Stimulated activated CD4-positive, alpha-beta T cell treated with anti-CD3 and anti-CD28 coated beads, Interleukin-4, amount 100 ng/mL, for 4 hours (primary cell): ENCODE results near the gene RGS16.

Experiments used
- DNase-seq, 2 experiments: peaks; one replicate each; pipeline ENCODE4 v3.0.0-alpha.2; 2020

RGS16 gene

DNA sequence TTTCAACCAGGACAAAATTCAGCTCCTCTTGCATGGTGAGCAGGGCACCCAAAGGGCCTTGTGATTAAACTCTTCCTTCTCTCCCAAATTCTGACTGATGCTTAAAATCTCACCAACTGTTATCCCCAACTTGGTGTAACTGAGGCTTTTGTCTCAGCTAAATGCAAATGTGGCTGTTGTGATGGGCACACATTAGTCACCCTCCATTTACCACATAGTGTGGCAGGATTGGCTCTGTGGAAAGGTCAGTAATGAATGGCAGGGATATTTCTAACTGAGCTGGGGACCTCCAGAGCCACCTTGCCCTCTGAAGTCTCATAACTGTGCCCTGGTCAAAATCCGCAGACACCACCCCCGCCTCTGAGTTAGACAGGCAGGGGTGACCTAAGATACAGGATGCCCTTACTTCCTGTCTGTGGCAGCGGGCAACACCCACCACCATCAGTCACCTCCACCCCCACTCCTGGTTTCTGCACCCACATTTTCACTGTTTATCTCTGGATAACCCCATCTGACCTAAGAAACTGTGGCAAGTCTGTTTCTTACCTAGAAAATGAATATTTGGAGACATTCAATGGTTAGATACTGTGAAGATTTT lies 25.4 kb upstream of the RGS16 start:
- DNase-seq, result peak; percentile 27 to 64

DNA sequence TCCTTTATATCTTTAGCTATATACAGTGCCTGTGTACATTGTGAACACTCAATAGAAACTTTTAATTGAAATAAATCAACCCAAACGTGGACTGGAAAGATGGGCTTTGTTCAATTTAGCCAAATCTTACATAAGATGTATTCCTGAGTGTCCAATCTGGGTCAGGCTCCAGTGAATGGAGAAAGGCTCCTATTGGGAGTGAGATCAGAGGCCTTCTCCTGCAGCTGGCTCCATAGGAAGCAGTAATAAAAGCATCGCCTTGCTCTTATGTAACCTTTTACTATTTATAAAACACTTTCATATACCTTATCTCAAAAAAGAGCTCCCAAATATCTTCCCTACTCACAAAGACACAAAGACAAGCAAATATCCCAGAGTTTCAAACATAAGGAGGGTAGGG lies 24.9 kb upstream of the RGS16 start:
- DNase-seq, result no peak

DNA sequence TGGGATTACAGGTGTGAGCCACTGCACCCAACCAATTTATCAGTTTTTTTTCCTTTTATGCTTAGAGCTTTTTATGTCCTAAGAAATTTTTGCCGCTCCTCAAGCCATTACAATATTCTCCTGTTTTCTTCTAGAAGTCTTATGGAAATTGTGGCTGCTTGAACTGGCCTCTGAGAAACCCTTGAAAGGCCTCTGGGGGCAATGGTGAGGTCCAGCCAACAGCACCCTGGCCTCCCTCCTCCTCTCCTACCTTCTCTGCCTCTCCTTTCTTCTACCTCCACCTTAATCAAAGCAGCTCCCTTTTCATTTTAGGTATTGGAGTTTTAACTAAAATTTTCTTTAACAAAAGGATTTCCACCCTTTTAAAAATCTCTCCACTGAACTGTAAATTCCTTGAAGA lies 24.5 kb upstream of the RGS16 start:
- DNase-seq, result no peak

DNA sequence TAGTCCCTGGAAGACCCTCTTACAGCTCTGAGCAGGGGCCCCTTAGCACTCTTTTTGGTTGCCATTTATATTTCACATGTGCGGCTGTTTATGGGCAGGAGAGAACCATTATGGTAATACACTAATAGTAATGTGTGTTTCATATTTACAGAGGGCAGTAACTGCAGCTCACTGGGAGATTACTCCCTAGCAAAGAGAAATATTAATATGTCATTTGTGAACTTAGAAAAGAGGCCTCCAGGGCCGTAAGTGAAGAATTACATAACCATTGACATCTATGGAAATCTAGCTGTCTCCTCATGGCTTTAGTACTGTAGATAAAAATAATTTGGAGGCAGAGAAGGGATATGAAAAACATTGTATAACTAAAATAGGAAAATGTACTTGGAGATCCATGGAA lies 23.4 kb upstream of the RGS16 start:
- no peak for DNase-seq

DNA sequence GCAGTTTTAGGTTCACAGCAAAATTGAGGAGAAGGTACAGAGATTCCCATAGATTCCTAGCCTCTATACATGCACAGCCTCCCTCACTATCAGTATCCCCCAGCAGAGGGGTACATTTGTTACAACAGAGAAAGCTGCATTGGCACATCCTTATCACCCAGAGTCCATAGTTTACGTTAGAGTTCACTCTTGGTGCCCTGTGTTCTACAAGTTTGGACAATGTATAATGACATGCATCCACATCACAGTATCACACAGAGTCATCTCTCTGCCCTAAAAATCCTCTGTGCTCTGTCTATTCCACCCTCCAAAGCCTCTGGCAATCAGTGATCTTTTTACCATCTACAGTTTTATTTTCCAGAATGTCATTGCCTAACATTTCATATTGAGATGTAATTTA lies 22.3 kb upstream of the RGS16 start:
- DNase-seq, result no peak

DNA sequence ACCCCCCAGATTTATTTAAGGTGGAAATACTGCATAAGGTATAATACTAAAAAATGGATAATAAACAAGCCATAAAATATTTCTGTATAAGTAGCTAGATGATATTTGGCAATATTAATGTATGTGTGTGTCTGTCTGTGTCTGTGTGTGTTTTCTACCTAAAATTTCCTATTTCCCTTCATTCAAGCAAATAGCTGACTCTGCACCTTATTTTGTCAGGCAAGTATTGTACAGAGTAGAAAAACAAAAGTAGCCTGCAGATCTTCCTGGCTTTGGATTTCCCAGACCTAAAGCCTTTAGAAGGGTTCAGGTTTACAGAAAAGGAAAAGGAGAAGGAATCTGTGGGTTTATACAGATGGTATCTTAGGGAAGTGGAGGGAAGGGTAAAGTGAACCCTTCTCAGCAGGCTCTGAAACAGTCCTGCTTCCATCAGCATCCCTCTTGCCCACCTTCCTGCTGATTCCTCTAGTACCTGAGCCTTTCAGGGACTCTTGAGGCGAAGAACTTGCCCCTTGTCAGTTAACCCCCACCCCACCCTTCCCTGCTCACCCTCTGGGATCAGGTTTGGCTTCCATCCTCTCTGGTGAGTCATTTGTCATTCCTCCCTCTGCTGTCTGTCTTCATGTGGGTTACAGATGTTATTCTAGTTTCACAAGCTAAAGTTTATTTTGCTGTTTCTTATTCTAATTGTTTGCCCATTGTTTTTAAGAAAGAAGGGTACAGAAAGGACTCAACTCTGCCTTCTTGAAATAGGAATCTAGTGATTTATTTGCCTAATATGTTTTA lies 21.7 kb upstream of the RGS16 start:
- no peak for DNase-seq

DNA sequence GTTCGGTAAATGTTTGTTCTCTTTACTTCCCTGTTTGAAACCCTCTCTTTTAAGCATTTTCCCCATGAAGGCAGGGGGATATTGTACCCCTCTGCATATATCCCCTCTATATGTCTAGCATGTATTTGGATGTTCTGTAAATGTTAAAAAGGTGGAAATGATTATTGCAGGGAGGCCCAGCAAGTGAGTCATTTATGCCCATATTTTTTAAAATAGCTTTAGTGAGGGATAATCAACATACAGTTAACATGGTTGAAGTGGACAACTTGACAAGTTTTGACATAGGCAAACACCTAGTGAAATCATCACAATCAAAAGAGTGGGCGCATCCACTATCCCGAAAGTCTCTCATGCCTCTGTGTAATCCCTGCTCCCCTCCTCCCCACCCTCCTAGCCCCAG lies 20.8 kb upstream of the RGS16 start:
- DNase-seq, result no peak

DNA sequence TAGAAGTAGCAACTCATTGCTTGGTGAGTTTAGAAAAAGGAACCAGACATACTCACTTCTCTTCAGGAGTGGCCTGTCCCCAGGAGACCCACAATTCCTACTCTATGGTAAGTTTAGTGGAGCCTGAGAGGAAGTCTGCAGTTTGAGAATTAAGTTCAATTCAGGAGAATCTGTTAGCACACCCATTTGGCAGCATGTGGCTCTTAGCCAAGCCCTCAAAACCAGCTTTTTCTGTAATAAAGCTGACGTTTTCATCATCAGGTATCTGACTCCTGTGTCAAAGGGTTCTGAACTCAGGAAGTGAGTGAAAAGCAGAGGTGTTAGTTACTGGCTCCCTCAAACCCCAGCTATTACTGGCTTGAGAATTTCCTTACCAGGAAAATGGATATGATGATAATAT lies 20.4 kb upstream of the RGS16 start:
- DNase-seq, result no peak

DNA sequence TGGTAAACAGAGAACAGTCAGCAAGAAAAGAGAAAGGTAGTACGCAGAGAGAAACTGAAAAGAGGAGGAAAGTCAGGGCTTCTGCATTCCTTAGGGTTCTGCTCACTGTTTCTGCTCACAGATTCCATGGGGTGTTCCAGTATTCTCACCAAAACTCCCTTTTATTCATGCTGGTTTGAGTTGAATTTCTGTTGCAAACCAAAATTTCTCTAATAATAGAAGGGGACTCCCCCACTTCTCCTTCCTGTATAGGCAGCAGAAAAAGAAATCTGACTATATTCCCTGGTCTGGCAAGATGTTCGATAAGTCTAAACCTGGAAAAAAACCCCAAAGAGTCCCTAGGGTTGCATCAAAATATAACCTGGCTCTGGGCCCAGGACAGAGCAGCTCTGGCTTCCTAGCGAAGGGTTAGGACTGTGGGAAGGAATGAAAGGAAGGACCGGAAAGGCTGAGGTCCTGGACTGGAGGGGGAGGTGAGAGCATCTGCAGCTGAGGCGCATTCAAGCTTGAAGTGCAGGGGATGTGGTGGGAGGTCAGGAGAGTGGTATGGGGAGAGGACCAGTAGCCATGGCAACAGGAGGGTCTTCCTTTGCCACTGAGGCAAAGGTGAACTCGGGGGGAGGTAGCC lies 18.8 kb upstream of the RGS16 start:
- DNase-seq, result no peak

DNA sequence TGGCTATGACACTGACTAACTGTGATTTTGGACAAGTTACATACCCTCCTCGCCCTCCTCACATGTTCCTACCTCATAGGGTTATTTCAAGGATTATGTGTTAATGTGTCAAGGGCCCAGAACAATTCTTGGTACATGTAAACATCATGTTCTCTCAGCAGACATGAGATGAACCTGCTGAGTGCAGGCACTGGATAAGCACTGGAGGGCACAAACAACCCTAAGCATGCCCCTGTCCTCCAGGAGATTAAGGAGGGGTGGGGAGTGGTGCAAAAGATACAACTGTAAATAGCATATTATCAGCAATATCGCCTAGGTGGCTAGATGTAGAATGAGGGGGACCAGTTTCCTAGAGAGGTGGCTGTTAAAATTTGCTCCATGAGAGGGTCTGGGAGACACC lies 17.7 kb upstream of the RGS16 start:
- no peak for DNase-seq

DNA sequence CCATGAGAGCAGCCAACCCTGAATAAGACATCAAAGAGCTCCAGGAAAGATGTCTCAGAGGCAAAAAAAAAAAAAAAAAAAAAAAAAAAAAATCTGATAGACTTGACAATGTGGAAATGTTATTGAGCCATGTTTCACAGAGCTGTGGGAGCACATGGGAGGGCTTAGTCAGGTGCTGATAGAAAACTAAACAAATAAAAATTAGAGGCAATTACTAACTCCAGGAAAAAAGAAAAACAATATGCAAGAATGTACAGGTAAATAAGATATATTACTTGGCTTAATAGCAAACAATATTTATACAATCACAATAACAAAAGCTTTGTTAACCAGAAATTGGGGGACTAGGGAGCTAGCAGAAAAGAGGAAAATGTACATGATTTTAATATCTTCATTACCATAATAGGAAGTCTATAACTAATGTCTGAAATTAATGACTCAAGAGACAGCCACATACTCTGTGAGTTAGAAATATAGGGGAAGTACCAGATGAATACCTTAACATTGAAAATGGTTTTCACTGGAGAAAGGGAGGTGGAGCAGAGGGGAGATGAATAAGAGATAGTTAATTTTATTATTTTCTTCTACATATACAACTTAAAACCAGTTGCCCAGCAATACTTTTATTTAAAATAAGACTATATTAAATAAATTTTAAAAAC lies 16.9 kb upstream of the RGS16 start:
- DNase-seq, result no peak

DNA sequence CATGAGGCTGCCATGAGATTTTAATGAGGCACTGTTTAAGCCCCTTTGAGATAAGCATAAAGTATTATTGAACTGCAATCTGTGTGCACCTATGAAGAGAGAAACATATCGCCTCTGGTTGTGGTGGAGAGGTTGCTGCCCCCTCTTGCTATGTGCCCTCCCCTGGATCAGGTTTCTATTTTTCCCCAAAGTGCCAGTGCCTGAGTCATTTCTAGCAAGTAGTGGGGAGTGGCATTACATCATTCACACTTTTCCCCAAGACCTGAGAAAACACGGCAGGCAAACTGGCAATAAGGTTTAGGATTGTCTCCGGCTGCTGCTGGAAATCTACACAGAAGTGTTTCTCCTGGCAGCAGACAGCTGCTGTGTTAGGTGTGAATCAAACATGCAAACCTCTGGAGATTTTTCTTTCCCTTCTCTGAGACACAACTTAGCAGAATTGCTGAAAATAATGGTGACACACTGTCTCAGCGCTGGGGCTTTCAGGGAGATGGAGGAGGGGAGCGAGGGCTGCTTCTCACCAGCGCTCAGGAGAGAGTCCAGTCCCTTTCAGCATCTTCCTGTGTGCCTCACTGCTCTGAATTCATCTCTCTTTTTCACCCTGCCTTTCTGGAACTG lies 13.7 kb upstream of the RGS16 start:
- no peak for DNase-seq

DNA sequence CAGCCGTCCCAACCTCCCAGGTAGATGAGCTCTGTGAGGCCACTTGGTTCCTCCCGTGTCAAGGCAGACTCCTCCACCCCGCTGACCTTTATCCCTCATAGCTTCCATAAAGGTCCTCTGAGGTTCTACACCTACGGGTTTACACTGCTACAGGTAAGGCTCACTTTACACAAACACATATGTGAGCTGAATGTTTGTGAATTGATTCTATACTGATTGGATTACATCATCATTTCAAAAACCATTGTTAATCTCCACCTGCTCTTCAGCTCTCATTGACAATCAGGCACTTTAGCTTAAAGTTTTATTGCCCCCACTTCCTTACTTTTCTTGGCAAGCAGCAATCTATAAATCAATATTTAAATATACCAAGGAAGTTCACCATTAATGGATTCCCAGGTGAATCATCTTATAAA lies 12.8 kb upstream of the RGS16 start:
- no peak for DNase-seq

DNA sequence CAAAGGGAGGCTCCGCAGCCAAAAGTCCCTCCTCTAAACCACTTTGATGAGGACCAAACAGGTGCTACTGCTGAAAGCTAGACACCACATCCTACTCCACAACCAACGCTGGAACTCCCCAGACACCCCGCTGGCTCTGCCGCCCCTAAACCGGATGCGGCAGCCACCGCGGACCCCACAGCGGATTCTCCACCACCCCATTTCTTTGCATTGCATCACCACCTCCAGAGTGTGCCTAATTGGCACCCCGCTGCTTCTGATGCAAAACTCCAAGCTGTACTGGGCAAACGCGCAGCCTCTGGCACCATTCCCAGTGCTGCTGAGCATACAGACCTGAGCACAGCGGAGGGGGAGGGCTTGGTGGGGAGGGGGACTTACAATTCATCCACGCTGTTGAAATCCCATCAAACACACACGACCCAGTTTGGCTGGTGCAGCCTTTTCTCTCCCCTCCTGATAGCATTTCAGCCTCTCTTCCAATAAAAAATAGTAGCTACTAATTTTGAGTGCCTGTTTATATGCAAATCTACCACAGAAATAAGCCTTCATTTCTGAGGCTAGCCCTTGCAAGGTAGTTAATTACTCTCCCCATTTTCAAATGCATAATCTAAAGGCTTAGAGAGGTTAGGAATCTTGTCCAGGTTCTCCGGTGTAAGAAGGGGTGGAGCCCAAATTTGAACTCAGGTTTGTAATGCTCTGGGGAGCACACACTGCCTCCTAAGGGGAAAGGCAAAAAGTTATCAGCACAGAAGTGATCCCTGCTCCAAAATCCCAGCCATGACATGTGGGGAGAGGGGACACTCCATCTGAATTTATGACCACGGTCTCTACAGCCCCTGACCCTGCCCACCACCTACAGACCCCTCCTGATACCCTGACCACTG lies 12.2 kb upstream of the RGS16 start:
- DNase-seq, result peak; percentile 54 to 78

DNA sequence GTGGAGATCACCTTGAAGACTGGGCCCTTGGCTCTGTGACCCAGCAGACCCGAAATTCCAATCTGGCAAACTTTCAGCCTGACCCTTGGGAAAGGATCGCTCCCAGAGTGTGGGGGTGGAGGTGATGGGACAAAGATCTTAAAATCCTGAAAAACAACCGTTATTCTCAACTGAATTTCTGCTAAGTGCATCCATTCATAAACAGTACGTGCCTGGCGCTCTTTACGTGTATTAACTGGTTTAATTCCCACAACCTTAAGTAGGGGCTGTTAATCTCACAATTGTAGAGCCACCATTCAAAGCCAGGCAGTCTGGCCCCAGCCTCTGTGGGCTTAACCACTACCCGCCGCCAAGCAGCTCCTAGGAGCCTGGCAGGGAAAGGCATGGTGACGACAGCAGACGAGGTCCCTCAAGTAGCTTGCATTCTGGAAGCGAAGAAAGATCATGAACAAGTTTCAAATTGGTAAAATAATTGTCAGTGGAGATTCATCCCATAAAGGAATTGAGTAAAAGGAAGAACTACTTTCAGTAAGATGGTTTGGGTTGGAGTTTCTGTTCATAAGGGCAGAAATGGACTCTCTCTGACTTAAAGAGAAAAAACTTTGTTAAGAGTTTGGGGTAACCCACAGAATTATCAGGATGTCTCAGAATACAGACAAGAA lies 11.4 kb upstream of the RGS16 start:
- no peak for DNase-seq

DNA sequence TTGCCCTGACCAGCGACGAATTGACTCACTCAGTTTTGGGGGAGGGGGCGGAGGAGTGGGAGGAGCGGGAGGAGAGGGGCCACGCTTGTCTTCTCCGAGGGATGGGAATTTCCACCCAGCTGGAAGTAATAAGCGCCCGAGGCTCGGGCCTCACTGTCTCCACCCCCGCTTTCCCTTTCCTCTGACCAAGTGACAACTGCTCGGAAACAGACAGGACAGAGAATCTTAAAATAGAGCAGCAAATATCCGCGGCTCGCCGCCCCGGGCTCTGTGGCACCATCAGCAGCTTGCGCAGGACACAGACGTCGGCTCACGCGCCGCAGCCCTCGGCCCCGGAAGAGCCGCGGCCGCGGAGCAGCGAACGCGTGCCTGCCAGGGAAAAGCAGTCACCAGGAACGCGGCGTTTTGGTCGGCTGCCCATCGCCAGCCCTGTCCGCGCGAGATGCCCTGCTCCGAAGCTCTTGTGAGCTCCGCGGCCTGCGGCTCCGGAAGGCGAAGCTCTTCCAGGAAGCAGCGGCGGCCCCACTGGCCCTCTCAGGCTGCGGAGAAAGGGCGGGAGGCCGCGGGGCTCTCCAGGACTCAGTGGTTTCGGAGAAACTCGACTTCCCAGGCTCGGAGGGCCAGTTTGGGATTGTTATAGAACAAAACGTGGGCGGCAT lies 10.7 kb upstream of the RGS16 start:
- peak; percentile 56 to 61 for DNase-seq

DNA sequence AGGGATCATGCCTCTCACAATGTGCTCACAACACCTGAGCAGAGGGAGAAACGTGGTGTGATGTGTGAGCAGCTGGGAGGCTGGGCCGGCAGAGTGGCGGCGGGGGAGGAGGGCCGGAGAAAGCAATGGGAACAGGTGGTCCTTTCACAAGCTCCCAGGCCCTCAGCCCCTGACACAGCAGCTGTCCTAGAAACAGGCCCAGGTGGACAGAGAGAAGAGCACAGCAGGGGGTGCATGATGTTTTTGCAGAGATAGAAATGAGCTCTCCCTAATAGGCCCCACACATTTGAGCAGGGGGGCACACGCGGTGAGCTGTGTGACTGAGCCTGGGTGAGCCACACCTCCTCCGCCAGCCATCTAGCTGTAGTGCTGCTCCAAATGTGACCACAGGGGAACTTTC lies 7.6 kb upstream of the RGS16 start:
- DNase-seq, result no peak

DNA sequence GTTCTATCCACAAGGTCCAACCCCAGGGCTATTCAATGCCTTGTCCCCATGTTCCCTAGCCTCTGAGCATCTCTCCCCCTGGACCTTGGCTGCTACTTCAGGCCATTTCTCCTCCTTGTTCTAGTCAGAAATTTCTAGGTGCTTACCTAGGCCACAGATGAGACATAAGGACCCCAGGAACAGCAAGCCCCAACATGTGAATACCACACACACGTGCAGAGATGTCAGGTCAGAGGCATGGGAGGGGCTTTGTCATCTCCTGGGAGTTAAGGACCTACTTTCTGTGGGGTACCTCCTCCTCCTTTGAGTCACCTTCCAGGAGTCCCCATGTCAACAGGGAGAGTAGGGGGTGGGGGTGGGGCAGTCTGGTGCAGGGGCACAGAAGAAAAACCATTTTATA lies 7.1 kb upstream of the RGS16 start:
- no peak for DNase-seq

DNA sequence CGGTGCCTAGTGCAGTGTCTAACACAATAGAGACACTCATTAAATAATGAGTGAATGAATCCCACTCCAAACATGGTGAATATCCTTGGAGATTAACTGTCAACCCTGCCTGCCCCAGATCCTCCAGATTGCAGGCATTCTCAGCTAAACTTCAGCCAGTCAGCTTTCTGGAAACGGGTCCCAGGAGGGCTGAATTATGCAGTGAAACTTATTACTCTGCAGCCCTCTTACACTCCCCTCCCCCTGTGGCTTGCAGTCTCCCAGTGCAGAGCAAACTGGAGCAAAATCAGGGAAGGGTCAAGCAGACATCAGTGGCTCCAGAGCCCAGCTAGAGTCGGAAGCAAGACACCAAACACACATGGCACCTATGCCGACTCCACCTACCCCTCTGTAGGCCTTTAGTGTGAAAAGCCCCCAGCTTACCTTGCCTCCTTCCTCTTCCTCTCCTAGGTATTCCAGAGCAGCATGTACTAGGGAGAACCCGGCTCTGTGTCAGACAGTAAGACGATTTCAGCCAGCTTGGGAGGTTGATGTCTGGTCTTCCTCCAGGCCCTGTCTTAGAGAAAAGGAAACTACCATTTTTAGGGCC lies 6.5 kb upstream of the RGS16 start:
- no peak for DNase-seq

DNA sequence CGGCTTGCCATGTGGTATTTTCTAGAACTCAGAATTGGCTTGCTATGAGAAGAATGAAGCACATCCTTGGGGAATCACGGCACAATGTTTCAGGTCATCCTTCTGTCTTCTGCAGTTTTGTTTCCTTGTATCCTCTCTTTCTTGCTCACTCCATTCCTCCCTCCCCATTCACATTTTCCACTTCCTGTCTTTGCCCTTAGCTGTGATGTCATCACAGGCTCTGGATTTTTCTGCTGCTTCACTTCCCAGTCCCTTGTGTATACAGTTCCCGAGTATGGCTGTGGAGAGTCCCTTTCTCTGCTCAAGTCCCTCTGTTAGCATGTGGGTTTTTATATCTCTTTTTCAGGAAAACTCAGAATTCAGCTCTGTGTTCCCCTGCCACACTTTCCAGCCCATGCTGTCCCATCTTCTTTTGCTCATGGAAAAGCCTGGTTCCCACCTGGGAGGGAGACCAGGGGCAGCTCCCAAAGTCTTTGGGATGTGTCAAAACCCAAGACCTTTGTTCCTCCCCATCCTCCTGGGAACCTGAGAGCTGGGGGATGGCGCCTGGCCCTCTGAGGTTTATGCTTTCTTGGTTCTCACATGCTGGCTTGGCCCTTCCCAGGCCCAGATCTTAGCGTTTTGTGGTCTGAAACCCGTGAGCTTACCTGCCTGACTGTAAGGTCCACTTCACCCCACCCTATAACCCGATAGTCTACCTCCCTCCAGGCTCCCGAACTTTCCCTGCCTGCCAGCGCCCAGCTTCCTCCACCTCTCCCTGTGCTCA lies 4.8 kb upstream of the RGS16 start:
- no peak for DNase-seq
